ENCODE data around the gene CDIPT.

CDIPT gene

DNA sequence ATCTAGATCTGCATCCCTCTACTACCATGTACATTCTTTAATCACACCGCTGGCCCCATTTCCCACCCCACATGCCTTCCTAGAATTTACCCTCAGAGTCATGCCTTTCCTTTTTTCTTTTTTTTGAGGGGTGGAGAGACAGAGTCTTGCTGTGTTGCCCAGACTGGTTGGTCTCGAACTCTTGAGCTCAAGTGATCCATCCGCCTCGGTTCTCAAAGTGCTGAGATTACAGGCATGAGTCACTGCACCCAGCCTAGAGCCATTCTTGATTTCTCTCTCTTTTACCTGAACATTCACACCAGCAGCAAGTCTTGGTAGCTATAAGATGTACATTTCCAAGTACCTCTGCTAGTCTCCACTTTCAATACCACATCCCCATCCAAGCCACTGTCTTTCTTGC, 44.9 kb downstream of the CDIPT start:
- peaks cover 12% of the 10 kb centered on the region for H3K27me3 ChIP-seq (ENCODE audit: control insufficient read depth, insufficient read depth, low read length)
- H3K36me3 ChIP-seq (ENCODE audit: control insufficient read depth, insufficient read depth, low read length), result no peaks in the 10 kb centered on the region
- H3K9me3 ChIP-seq (ENCODE audit: control insufficient read depth, low read length), result no peaks in the 10 kb centered on the region
- peaks cover 52% of the 10 kb centered on the region for H3K4me1 ChIP-seq (ENCODE audit: control insufficient read depth, insufficient read depth, low read length)
- no peak overlapping the region for H3K4me3 ChIP-seq (ENCODE audit: low read length)
- H3K9ac ChIP-seq (ENCODE audit: low read length), result no peak overlapping the region

DNA sequence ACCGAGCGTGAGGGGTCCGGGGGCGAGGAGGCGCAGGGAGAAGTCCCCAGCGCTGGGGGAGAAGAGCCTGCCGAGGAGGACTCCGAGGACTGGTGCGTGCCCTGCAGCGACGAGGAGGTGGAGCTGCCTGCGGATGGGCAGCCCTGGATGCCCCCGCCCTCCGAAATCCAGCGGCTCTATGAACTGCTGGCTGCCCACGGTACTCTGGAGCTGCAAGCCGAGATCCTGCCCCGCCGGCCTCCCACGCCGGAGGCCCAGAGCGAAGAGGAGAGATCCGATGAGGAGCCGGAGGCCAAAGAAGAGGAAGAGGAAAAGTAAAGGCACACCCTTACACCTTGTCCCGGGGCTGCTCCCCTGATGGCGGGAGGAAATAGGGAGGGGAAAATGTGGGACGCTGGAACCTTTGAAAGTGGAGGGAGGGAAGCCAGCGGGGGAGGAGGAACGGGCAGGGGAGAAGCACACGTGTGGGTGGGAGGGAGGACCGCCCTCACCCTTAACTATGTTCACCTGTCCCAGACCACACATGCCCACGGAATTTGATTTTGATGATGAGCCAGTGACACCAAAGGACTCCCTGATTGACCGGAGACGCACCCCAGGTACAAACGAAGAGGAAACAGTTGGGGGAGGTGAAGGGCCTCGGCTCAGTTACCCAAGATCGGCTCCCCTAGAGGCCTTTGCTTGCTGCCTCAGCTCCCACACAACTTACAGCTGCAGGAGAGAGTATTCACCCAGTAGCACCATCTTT, 46.2 kb downstream of the CDIPT start:
- Histone ChIP-seq H3K4me1 (ENCODE audit: control insufficient read depth, insufficient read depth, low read length) (peaks cover 47% of the 10 kb centered on the region), H3K9me3 (ENCODE audit: control insufficient read depth, low read length) (no peaks in the 10 kb centered on the region), H3K9ac (ENCODE audit: low read length) (peak overlapping the region; percentile 70), H3K36me3 (ENCODE audit: control insufficient read depth, insufficient read depth, low read length) (no peaks in the 10 kb centered on the region), H3K27me3 (ENCODE audit: control insufficient read depth, insufficient read depth, low read length) (peaks cover 22% of the 10 kb centered on the region), H3K4me3 (ENCODE audit: low read length) (peak overlapping the region; percentile 92)

DNA sequence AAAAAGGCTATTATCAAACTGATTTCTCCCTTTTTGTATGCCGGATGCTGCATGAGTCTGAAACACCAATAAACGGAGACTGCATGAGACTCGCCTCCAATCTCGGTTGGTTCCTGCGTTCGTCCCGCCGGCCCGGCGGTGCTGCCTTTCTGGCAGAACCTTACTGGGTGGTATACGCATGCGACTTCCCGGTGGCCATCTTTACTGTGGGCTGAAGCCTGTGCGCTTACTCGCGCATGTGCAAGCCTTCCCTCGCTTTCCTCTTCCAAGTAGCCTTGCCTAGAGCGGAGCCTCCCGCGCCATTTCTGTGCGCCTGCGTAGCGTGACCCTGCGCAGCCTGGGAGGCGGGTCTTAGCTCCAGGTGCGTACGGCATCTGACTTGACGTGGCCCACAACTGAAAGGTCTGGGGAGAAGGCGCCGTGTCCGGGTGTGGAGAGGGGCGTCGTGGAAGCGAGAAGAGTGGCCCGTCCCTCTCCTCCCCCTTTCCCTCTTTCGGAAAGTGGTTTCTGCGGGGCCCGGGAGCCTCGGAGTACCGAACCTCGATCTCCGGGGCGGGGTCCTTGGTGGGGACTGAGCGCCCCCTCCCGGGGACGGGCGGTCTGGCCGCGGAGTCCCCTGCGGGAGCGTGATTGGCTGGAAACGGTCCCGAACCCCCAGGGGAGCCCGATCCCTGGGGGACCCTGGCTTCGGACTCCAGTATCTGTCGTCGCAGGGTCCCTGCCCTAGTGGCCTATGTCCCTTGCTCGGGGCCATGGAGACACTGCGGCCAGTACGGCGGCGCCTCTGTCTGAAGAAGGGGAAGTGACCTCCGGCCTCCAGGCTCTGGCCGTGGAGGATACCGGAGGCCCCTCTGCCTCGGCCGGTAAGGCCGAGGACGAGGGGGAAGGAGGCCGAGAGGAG, 47.0 kb downstream of the CDIPT start, which contains the start of gene PAGR1:
PAGR1 (plus strand) TSS at position 360 of the 901 bp plus-strand sequence; CDS start at position 734, 374 bp downstream.
- H3K4me1 ChIP-seq (ENCODE audit: control insufficient read depth, insufficient read depth, low read length), result peaks cover 50% of the 10 kb centered on the region
- no peaks in the 10 kb centered on the region for H3K9me3 ChIP-seq (ENCODE audit: control insufficient read depth, low read length)
- no peaks in the 10 kb centered on the region for H3K36me3 ChIP-seq (ENCODE audit: control insufficient read depth, insufficient read depth, low read length)
- H3K27me3 ChIP-seq (ENCODE audit: control insufficient read depth, insufficient read depth, low read length), result peaks cover 22% of the 10 kb centered on the region
- peak within 1 kb of the TSS; percentile 70 for H3K9ac ChIP-seq (ENCODE audit: low read length)
- H3K4me3 ChIP-seq (ENCODE audit: low read length), result peak within 1 kb of the TSS; percentile 92

DNA sequence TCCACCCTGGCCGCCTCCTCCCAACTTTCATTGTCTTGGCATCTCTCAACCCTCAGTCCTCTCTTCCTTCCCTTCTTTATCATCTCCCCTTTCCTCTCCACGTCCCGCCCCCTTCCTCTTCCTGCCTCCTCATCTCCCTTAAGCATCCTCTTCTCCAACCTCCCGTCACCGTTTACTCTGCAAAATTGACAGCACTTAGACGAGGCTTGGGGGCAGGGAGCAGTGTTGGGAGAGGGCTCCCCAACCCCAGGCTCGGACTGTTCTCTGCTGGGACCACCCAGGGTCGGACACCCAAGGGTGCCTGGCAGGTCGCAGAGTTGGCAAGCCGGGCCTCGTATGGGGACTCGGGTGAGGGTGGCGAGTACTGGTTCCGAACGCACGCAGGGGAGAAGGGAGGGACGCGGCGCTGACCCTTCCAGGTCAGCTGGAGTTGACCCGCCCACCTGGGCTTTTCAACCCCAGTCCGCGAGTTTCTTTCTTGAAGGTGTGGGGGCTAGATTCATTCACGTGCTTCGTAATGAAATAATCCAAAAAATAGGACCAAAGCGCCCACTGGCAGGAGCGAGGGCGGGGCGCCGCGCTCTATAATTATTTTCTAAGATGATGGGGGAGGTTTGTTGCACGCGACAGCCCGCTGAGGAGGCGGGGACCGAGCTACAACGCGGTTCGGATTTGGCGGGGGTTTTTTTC, 47.8 kb downstream of the CDIPT start:
- Histone ChIP-seq H3K9ac (ENCODE audit: low read length) (peak overlapping the region; percentile 70), H3K4me1 (ENCODE audit: control insufficient read depth, insufficient read depth, low read length) (peaks cover 58% of the 10 kb centered on the region), H3K27me3 (ENCODE audit: control insufficient read depth, insufficient read depth, low read length) (peaks cover 22% of the 10 kb centered on the region), H3K9me3 (ENCODE audit: control insufficient read depth, low read length) (no peaks in the 10 kb centered on the region), H3K36me3 (ENCODE audit: control insufficient read depth, insufficient read depth, low read length) (no peaks in the 10 kb centered on the region), H3K4me3 (ENCODE audit: low read length) (peak overlapping the region; percentile 12)

DNA sequence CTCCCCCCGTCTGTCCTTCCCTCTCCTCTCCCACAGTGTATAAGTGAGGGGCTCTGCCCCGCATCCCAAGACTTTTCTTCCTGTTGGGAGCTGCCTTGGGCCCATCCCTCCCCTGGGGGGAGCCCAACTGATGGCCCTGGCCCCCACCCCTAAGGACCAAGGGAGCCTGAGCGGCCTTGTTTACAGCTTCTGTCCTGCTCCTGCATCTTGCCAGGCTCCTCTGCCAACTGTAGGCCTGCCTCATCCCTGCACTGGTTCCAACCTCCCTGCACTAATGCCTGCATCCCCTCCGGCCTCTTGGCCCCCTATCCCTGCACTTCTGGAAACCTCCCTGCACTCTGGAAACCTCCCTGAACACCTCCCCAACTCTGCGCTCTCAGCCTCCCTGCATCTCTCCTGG, 48.4 kb downstream of the CDIPT start:
- Histone ChIP-seq H3K4me3 (ENCODE audit: low read length) (no peak overlapping the region), H3K27me3 (ENCODE audit: control insufficient read depth, insufficient read depth, low read length) (peaks cover 22% of the 10 kb centered on the region), H3K9ac (ENCODE audit: low read length) (no peak overlapping the region), H3K4me1 (ENCODE audit: control insufficient read depth, insufficient read depth, low read length) (peaks cover 62% of the 10 kb centered on the region), H3K9me3 (ENCODE audit: control insufficient read depth, low read length) (no peaks in the 10 kb centered on the region), H3K36me3 (ENCODE audit: control insufficient read depth, insufficient read depth, low read length) (no peaks in the 10 kb centered on the region)

DNA sequence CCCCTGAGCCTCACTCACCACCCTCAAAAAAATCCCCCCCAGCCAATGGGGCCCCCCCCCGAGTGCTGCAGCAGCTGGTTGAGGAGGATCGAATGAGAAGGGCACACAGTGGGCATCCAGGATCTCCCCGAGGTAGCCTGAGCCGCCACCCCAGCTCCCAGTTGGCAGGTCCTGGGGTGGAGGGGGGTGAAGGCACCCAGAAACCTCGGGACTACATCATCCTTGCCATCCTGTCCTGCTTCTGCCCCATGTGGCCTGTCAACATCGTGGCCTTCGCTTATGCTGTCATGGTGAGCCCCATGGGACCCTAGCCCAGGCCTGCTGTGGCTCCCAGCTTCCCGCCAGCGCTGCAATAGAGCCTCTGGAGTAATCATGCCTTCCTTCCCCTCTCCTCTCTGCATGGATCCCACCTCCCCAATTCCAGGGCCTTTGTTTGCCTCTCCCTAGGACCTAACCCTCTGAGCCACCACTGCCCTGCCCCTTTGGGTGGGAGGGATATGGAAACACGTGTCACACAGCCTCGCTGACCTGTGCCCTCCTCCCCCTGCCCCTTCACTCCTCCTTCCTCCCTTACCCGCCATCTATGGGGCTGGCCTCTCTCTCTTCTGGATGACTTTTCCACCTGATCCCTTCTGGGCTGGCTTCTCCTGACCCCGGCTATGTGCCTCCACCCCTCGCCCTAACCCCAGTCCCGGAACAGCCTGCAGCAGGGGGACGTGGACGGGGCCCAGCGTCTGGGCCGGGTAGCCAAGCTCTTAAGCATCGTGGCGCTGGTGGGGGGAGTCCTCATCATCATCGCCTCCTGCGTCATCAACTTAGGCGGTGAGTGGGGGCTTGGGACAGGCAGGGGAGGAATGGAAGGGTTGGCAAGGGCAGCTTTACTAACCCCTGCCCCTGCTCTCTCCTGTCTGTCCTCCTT, 49.1 kb downstream of the CDIPT start:
- H3K4me1 ChIP-seq (ENCODE audit: control insufficient read depth, insufficient read depth, low read length), result peaks cover 63% of the 10 kb centered on the region
- H3K4me3 ChIP-seq (ENCODE audit: low read length), result no peak overlapping the region
- H3K9ac ChIP-seq (ENCODE audit: low read length), result no peak overlapping the region
- H3K36me3 ChIP-seq (ENCODE audit: control insufficient read depth, insufficient read depth, low read length), result peaks cover 2% of the 10 kb centered on the region
- H3K9me3 ChIP-seq (ENCODE audit: control insufficient read depth, low read length), result no peaks in the 10 kb centered on the region
- peaks cover 22% of the 10 kb centered on the region for H3K27me3 ChIP-seq (ENCODE audit: control insufficient read depth, insufficient read depth, low read length)

DNA sequence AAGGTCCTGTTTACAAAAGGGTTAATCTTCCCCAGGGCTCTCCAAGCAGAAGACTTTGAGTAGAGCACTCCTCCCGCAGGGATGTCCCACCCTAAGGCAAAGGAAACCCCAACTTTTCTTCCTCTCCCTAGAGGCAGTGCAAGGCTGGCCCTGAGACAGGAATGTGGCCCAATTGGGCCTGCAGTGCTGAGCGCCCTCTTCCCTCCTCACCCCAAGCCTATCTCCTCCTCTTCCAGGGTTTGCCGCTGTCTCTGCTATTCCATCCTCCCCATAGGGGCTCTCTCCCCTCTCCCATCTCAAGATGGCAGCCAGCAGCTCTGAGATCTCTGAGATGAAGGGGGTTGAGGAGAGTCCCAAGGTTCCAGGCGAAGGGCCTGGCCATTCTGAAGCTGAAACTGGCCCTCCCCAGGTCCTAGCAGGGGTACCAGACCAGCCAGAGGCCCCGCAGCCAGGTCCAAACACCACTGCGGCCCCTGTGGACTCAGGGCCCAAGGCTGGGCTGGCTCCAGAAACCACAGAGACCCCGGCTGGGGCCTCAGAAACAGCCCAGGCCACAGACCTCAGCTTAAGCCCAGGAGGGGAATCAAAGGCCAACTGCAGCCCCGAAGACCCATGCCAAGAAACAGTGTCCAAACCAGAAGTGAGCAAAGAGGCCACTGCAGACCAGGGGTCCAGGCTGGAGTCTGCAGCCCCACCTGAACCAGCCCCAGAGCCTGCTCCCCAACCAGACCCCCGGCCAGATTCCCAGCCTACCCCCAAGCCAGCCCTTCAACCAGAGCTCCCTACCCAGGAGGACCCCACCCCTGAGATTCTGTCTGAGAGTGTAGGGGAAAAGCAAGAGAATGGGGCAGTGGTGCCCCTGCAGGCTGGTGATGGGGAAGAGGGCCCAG, 50.0 kb downstream of the CDIPT start:
- Histone ChIP-seq H3K36me3 (ENCODE audit: control insufficient read depth, insufficient read depth, low read length) (peaks cover 5% of the 10 kb centered on the region), H3K9ac (ENCODE audit: low read length) (peak overlapping the region; percentile 6), H3K27me3 (ENCODE audit: control insufficient read depth, insufficient read depth, low read length) (peaks cover 22% of the 10 kb centered on the region), H3K4me1 (ENCODE audit: control insufficient read depth, insufficient read depth, low read length) (peaks cover 63% of the 10 kb centered on the region), H3K4me3 (ENCODE audit: low read length) (peak overlapping the region; percentile 31), H3K9me3 (ENCODE audit: control insufficient read depth, low read length) (no peaks in the 10 kb centered on the region)

DNA sequence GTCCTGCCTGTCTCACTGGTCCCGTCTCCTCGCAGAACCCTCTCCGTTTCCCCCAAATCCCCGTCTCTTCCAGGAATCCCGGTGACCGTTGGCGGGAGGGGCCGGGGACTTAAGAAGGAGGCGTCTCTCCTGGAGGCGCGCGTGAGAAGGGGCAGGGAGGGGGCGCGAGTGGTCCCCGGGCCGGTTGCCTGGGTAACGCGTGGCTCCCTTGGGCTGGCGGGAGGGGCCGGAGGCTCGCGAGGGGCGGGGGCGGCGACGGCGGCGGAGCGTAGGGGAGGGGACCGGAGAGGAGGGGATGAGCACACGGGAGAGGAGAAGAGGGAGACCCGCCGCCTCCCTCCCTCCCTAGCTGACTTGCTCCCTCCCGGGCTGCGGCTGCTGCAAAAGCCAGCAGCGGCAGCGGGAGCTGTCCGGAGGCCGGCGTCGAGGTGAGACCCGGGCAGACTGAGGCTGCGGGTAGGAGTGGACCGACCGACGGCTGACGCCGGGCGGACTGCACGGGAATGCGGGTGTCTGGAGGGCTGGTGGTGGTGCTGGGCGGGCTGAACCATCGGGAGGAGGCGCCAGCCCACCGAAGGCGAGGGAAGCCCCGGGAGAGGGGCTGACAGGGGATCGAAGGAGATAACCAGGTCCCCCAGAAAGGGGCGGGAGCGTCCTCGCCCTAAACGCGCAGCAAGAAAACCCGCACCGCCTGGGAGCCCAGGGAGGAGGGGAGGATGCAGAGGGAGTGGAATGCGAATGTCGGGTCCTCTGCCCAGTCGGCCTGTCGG, 50.9 kb downstream of the CDIPT start, which contains the start of gene PRRT2:
PRRT2 (plus strand) TSS at position 298 of the 770 bp plus-strand sequence. CDS start 862 bp downstream, outside the sequence.
- peaks cover 69% of the 10 kb centered on the region for H3K4me1 ChIP-seq (ENCODE audit: control insufficient read depth, insufficient read depth, low read length)
- peaks cover 22% of the 10 kb centered on the region for H3K27me3 ChIP-seq (ENCODE audit: control insufficient read depth, insufficient read depth, low read length)
- peaks cover 5% of the 10 kb centered on the region for H3K36me3 ChIP-seq (ENCODE audit: control insufficient read depth, insufficient read depth, low read length)

DNA sequence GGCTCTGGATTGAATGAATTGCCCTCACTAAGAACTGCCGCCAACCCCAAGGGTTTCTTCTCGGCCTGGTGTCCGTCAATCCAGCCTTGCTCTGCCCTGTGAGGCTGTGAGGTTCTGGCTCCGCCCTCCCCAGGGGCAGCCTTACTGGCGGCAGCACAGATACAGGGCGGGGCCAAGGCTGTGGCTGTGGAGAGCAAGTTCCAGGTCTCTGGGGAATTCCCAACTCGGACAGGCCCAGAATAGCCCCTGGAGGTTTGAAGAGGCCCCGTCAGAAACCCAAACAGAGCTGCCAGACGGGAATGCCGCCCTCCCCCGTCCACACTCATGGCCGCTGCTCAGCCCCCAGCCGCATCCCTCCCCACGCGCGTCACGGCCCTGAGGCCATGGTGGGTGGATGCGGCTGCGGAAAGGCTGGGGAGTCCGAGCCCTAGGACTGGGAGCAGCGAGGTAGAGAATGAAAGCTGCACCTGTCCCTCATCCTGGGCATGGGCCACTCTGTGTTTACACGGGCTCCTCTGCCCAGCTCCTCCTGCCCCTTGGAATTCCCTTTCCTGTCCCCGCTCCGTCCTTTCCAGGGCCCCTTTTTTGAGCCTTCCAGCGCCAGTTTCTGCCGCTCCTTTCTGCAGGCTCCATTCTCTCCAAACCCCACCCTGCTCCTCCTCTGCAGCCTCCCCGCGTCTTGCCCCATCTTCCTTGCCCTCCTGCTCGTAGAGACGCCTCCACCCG, 51.7 kb downstream of the CDIPT start:
- peak overlapping the region; percentile 33 for H3K4me3 ChIP-seq (ENCODE audit: low read length)
- H3K4me1 ChIP-seq (ENCODE audit: control insufficient read depth, insufficient read depth, low read length), result peaks cover 64% of the 10 kb centered on the region
- H3K27me3 ChIP-seq (ENCODE audit: control insufficient read depth, insufficient read depth, low read length), result peaks cover 22% of the 10 kb centered on the region
- H3K9me3 ChIP-seq (ENCODE audit: control insufficient read depth, low read length), result no peaks in the 10 kb centered on the region
- peaks cover 5% of the 10 kb centered on the region for H3K36me3 ChIP-seq (ENCODE audit: control insufficient read depth, insufficient read depth, low read length)
- H3K9ac ChIP-seq (ENCODE audit: low read length), result peak overlapping the region; percentile 45

More for the DNA sequence above, 50.9 kb downstream of the CDIPT start, which contains the start of gene PRRT2:
- H3K9me3 ChIP-seq (ENCODE audit: control insufficient read depth, low read length), result no peaks in the 10 kb centered on the region
- H3K4me3 ChIP-seq (ENCODE audit: low read length), result peak within 1 kb of the TSS; percentile 33
- H3K9ac ChIP-seq (ENCODE audit: low read length), result peak within 1 kb of the TSS; percentile 45

Data from mucosa of stomach (tissue), 1 donor.